HG02870 (cell line): ENCODE results near the gene CLP1.
"Not testable (repeated sequence)": the region's sequence is repeated elsewhere in the genome, so short reads cannot be mapped to it uniquely, and the experiment has no call there.

Experiments used
- ATAC-seq: cut with Tn5 transposase; IDR thresholded peaks from one replicate; pipeline ENCODE4 v1.9.1; 2021; ENCODE audit warnings: mild to moderate bottlenecking, moderate library complexity; ENCODE audit not compliant: unreplicated experiment

CLP1 gene

DNA sequence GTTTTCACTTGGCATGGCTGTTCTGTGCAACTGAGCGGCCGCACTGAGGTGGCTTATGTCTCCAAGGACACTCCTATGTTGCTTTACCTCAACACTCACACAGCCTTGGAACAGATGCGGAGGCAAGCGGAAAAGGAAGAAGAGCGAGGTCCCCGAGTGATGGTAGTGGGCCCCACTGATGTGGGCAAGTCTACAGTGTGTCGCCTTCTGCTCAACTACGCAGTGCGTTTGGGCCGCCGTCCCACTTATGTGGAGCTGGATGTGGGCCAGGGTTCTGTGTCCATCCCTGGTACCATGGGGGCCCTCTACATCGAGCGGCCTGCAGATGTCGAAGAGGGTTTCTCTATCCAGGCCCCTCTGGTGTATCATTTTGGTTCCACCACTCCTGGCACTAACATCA is 2.1 kb downstream of the CLP1 start:
- no peak for ATAC-seq

DNA sequence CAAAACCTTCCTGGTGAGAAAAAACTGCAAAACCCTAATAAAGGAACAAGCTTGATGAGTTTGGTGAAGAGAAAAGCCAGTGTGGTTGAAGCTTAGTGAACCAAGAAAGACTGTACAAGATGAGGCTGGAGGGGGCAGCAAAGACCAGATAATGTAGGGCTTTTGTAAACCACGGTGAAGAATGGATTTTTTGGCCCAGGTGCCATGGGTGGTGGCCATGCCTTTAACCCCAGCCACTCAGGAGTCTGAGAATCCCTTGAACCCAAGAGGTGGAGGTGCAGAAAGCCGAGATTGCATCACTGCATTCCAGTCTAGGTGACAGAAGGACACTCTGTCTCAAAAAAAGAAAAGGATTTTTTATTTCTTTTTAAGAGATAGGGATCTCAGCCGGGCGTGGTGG is 5.3 kb downstream of the CLP1 start:
- no peak for ATAC-seq

DNA sequence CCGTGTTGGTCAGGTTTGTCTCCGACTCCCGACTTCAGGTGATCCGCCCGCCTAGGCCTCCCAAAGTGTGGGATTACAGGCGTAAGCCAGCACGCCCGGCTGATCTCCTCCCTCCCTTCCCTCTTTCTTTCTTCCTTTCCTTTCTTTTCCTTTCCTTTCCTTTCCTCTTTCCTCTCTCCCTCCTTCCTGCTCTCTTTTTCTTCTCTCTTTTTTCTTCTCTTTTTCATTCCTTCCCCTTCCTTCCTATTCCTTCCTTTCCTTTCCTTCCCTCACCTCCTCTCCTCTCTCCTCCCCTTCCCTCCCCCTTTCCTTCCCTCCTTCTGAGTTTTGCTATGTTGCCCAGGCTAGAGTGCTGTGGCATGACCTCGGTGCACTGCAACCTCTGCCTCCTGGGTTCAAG is 6.4 kb downstream of the CLP1 start:
- no peak for ATAC-seq

DNA sequence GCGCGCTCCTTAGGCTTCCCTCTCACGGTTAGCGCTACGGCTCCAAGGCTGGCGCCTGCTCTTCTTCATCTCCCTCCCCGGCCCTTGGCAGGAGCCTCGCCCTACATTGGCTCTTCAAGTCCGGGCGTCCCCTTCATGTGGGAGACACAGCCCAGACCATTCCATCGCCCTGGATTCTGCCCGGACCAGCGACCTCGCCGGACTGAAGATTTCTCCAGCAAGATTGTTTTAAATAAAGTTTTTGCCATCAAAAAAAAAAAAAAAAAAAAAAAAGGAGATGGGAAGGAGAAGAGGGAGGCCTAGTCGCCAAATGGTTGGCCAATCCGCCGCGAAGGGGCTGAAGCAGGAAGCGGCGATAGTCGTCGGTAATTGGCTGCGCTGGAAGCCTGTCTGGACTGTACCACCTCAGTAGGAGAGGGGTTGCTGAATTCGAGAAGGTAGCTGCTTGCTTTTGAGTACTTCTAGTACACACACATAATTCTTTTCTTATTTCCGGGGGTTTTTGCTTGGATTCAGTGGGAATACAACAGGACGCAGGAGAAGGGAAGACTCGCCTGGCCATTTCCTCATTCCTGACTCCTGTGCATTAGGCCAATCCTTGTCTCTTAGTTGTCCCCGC is 9.7 kb downstream of the CLP1 start:
- peak; percentile 65 for ATAC-seq

DNA sequence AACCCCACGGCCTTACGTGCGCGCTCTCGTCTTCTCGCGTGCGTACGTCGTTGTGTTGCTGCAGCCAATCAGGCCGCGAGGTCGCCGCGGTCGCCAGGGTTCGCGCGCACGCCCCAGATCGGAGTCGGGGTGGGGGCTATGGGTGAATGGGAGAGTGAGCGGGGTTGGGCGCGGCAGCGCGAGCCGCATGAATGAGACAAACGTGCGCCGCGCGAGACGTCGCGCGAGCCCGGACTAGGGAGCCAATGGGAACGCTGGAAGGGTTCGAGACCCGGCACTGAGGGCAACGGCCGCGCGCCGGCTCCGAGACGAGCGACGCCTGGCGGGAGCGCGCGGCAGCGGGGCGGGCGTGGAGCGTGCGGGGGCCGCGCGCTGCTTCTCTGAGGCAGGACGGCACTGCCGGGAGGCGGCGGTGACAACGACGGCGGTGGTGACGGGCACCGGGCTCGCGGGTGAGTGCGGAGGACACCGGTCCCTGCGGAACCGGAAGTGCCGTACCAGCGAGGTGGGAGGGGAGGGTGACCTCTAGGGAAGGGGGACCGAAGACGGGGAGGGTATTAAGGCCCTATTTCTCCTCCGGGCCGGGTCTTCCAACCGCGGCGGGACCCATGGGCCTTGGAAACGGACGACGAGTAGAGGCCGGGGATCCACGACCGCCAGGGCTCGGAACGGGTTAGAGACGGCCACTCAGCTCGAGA is 10.3 kb downstream of the CLP1 start, which contains the start of gene ZDHHC5:
Gene ZDHHC5, plus strand, starts transcription at position 379 of the 698 bp plus-strand sequence. CDS start 4,977 bp downstream, outside the sequence.
- peak; percentile 81 for ATAC-seq

DNA sequence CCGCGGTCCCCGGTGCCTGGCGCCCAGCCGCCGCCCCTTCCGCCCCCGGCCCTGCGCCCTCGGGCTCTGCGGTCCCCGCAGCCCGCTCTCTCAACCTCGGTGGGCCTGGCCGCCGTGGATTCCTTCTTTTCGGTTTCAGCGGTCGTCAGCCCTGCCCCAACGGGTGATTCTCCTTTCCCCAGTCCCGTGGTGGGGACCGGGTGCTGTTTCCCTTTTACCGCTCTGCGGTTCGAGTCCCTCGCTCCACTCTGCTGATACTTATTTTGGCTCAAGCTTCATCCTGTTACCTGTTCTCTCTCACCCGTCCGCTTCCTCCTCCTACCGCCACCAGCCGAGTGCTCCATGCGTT is 10.8 kb downstream of the CLP1 start:
- peak; percentile 5 for ATAC-seq

DNA sequence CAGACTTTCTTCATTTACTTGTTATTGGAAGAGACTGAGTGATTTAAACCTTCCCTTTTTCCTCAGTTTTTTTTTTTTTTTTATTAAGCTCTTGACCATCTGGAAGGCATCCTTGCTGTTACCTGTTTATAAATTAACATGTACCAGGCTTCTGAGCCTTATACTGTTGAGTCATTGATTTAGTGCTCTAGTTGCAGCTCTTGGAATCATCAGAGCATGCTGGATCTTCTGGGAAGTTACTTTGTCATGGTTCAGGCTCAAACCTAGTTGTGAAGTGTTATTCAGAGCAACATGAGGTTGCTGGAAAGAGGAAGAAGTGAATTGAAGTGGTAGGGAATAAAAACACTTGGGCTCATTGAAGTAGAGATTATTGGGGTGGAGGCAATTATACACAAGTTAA is 16.7 kb downstream of the CLP1 start:
- ATAC-seq = no peak

DNA sequence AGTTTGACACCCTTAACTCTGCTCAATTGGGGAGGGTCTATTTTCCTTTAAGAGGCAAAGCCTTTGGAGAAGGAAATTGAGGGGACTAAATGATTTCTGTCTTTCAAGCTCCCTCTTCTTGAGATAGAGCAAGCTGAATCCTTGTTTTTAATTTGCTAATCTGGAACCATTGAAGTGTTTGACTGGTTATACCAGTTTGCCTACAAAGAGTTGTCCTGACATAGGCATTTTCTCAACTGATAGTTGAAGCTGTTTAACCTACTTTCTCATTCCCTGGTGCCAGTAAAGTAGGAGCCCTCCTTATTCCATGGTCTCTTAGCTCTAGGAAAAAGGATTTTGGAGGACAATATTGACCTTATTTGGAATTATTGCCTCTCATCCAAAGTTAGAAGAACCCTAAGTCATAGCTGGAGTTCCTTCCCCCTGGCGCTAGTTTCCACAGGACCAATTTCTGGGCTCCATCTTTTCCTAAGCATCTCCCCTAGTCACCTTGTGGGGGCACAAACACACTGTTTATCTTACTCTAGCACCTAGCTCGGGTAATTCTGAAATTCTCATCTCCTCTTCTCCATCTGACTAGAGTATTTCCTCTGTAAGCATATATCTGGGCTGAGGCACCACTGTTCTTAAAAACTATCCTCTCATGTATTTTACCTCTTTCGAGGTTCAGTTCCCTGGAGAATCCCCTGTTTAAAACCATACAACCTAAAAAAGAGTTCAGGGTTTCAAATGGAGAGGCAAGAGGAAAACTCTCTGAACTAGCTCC is 17.8 kb downstream of the CLP1 start:
- ATAC-seq = peak; percentile 43

DNA sequence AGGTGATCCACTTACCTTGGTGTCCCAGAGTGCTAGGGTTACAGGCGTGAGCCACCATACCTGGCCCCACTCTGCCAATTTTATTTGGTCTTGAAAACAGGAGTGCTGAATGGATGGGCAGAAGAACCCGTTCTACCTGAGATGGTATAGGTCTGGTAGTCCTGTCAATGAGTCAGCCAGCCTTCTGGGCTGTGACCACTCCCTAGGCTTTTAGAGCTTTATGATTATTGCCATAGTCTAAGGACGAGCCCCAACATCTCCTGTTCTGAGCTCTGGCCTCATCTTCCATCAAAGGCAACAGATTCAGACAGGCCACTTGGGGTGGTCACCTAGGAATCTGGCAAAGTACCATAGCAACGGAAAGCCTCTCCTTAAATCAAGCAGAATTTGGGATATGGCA is 21.8 kb downstream of the CLP1 start:
- ATAC-seq = no peak

DNA sequence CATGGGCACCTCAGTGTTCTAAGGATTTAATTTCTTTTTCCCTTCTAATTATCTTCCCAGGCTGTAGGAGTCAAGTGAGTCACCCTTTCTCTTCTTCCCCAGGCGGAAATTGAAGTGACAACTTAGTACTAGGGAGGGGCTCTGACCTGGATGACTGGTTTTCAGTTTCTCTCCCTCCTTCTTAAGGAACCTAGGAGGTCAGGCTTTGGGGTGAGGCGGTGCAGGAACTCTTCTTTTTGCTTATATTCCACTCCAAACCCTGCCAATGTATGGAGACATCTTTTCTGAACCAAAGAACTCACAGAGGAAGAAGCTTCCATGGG is 23.0 kb downstream of the CLP1 start:
- peak; percentile 51 for ATAC-seq

DNA sequence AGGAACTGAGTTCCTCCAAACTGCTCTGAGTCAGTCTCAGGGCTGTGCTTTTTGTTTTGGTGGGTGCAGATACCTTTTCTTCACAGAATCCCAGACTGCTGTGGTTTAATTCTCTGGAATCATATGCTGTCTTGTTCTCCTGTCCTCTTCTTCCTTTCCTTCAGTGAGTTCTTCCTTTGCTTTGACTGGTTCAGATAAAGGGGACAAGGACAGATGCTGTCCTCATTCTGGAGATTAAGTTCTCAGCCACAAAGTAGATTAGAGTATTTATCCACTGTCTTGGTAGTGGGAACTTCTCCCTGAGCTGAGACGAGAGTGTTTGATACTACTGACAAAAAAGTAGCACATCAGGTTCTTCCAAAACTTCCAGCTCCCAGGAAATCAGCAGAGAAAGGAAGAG is 23.6 kb downstream of the CLP1 start:
- no peak for ATAC-seq

DNA sequence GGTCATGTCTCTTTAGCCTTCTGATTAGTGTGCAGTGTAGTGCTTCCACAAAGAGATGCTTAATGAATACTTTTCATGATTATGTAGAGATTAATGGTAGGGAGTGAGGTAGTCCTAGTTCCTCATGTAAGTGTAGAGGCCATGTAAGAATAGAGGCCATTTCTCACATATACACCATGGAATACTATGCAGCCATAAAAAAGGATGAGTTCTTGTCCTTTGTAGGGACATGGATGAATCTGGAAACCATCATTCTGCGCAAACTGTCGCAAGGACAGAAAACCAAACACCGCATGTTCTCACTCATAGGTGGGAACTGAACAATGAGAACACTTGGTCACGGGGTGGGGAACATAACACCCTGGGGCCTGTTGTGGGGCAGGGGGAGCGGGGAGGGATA is 32.9 kb downstream of the CLP1 start:
- not testable (repeated sequence) for ATAC-seq

DNA sequence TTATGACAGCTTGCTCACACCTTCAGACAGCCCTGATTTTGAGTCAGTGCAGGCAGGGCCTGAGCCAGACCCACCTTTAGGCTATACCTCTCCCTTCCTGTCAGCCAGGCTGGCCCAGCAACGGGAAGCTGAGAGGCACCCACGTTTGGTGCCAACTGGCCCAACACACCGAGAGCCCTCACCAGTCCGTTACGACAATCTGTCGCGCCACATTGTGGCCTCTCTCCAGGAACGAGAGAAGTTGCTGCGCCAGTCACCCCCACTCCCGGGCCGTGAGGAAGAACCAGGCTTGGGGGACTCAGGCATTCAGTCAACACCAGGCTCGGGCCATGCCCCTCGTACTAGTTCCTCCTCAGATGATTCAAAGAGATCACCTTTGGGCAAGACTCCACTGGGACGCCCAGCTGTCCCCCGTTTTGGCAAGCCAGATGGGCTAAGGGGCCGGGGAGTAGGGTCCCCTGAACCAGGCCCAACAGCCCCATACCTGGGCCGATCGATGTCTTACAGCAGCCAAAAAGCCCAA is 41.3 kb downstream of the CLP1 start:
- ATAC-seq = no peak

DNA sequence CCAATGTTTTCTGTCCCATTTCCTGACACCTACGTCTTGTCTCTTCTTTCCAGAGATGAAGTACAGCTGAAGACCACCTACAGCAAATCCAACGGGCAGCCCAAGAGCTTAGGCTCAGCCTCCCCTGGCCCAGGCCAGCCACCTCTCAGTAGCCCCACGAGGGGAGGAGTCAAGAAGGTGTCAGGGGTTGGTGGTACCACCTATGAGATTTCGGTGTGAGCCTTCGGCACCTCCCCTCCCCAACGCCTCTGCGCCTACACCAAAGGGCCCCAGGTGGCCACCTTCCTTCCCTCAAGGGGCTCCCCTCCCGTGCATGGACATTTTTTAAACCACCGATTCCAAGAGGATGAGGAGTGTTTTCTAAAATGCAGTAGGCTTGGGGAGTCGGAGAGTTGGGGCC is 42.3 kb downstream of the CLP1 start:
- no peak for ATAC-seq

DNA sequence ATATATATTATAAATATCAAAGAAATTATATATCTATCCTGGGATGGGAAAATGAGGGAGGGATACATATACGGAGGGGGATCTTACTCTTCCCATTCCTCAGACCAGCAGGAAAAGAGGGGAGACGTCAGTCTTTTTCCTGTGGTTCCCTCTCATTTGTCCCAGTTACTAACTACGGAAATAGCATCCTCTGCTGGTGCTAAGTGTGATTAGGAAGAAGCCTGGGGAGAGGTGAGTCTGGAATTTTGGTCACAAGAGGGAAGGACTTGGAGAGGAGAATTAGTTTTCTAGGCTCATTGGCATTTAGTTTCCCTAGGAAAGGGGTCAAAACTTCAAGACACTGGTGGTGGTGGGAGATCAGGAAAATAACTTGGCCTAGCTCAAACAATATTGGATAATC is 42.9 kb downstream of the CLP1 start:
- no peak for ATAC-seq

DNA sequence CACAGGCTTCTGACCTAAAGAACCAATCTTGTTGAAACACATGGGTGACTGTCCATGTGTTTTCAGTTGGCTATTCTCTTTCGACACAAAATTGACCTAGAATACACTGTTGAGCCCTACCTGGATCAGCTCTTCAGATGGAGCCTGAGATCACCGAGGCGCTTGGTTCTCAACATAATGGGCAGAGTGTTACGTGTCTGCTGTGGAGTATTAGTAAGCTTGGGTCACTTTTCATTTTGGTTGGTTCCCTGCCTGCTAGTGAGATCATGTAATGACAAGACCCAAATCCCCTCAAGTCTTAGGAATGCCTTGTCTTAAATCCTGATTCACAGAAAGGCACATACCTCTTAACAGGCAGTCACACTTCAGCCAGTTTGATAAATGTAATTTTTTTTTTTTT is 45.8 kb downstream of the CLP1 start:
- ATAC-seq = no peak

DNA sequence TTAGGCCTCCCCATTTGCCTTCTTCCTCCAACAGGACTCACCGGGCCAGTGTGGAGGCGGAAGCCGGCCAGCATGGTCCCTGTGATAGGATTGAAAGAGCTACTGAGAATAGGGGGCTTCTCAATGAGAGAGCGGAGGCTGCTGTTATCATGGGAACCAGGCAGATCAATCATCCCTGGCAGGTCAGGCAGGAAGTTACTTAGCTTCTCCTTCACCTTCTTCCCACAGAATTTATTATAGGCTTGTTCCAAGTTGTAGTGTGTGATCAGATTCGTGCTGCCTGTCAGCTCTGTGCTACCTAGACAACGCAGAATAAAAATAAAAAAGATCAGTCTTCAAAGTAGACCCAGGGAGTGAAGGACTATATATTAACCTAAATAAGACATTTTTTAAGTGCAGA is 47.4 kb downstream of the CLP1 start:
- ATAC-seq = no peak

DNA sequence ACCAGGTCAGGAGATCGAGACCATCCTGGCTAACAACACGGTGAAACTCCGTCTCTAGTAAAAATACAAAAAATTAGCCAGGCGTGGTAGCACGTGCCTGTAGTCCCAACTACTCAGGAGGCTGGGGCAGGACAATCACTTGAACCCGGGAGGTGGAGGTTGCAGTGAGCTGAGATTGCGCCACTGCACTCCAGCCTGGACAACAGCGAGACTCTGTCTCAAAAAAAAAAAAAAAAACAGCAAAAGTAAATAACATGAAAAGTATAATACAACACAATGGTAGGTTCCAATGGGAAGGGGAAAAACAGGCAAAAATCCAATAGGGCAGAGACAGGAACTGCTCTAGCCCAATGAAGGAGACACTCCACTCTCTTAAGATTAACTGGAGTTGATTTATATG is 47.9 kb downstream of the CLP1 start:
- ATAC-seq = not testable (repeated sequence)

DNA sequence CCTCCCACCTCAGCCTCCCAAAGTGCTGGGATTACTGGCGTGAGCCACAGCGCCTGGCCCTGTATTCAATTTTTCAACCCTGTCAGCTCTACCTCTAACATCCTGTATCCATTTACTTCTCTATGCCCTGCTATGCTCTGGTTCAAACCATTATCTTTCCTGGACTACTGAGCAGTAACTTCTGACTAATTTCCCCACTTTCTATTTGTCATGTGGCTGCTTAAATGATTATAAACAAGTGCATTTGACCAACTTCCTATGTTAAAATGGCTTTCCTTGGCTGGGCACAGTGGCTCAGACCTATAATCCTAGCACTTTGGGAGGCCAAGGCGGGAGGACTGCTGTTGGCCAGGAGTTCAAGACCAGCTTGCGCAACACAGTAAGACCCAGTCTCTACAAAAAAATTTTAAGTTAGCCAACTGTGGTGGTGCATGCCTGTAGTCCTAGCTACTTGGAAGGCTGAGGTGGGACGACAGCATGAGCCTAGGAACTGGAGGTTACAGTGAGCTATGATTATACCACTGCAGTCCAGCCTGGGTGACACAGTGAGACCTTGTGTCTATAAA is 52.3 kb downstream of the CLP1 start:
- ATAC-seq = no peak
